Breast epithelium (tissue), 3 donors: ENCODE measurements around the gene ZNRF2.

ENCODE experiments used
- CTCF ChIP-seq, 3 donors: fragments of 450-650 bp; IDR thresholded peaks; one replicate each; pipeline ENCODE4 v1.5.1; 2016 to 2017; ENCODE audit warnings: antibody characterized with exemption in 3 of 3, mild to moderate bottlenecking in 3 of 3, moderate library complexity in 3 of 3
- POLR2A ChIP-seq: fragments of 450-650 bp; IDR thresholded peaks from one replicate; pipeline ENCODE4 v1.6.1; 2016; ENCODE audit warnings: antibody characterized with exemption, mild to moderate bottlenecking, moderate library complexity

DNA sequence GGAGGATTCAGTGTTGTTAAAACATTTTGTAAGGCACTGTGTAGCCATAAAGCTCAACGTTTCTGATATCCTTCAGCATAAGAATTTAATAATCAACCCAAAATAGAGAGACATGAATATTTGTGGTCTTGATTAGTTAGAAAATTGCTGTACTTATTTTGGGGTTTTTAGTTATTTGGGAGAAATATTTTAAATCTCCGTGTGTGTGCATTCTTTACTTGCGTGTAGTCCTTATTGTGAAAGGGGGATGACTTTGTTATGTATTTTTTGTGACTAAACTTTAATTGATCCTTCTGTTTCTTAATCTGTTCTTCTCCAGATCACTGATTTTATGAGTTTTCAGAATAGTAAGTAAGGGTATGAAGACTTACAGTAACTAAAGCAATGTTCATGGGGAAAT, 81.2 kb downstream of the ZNRF2 start:
- TF ChIP-seq CTCF (IDR thresholded peaks at IDR 0.05) (no peak), POLR2A (no peak)
